Brain microvascular endothelial cell (primary cell): ENCODE data around the gene KCNK18.

Experiments used
- DNase-seq: peaks from one replicate; pipeline ENCODE4 v3.0.0-alpha.2; 2020
- H3K27ac ChIP-seq: fragments of 250-450 bp; sonication (Bioruptor Pico); 2 replicates; pipeline ENCODE4 v1.5.1; 2020; ENCODE audit warnings: mild to moderate bottlenecking, moderate library complexity
- H3K27me3 ChIP-seq: fragments of 250-450 bp; sonication (Bioruptor Pico); replicated peaks from 2 replicates; pipeline ENCODE4 v1.5.1; 2020; ENCODE audit warnings: mild to moderate bottlenecking
- H3K36me3 ChIP-seq: fragments of 250-450 bp; sonication (Bioruptor Pico); replicated peaks from 2 replicates; pipeline ENCODE4 v1.5.1; 2020; ENCODE audit warnings: mild to moderate bottlenecking
- H3K4me3 ChIP-seq: 2 replicates; pipeline ENCODE4 v1.5.1; 2011; ENCODE audit warnings: low read depth, mild to moderate bottlenecking, control low read depth, low read length, moderate library complexity
- CTCF ChIP-seq: IDR thresholded peaks from 2 replicates; pipeline ENCODE4 v1.5.1; 2011; ENCODE audit warnings: low read depth, mild to moderate bottlenecking, moderate library complexity, low read length, control low read depth, inconsistent platforms; ENCODE audit errors: missing control alignments
- in situ Hi-C: cut with HindIII; loops from 2 replicates; pipeline ENCODE4 v1.10.0; 2017; ENCODE audit warnings: low sequenced_read_pairs, low pct_ligation_motif_present

KCNK18 gene

GRCh38 chr10:117217196-117217761 lies 20.0 kb downstream of the KCNK18 start:
- in situ Hi-C loops = no loop called here
- TF ChIP-seq CTCF = no peak
- Histone ChIP-seq H3K36me3 (no peaks in the 10 kb centered on the region), H3K27me3 (peaks cover 5% of the 10 kb centered on the region), H3K4me3 (peak overlapping the region; percentile 49), H3K27ac (no peak overlapping the region)
- no peak for DNase-seq

GRCh38 chr10:117218654-117219053 lies 21.4 kb downstream of the KCNK18 start:
- no peaks in the 10 kb centered on the region for H3K36me3 ChIP-seq
- in situ Hi-C loops = no loop called here
- H3K27me3 ChIP-seq = peaks cover 5% of the 10 kb centered on the region
- H3K27ac ChIP-seq = no peak overlapping the region
- no peak overlapping the region for H3K4me3 ChIP-seq
- TF ChIP-seq CTCF = no peak
- DNase-seq = no peak

- H3K36me3 ChIP-seq = no peaks in the 10 kb centered on the region
- DNase-seq = peak; percentile 2
- H3K27ac ChIP-seq = no peak overlapping the region
- no peak for TF ChIP-seq CTCF
- in situ Hi-C loops = no loop called here
- H3K27me3 ChIP-seq = no peaks in the 10 kb centered on the region
- H3K4me3 ChIP-seq = no peak overlapping the region
Measured at GRCh38 chr10:117221156-117221711, 23.9 kb downstream of the KCNK18 start.

GRCh38 chr10:117222552-117222951 lies 25.3 kb downstream of the KCNK18 start:
- Histone ChIP-seq H3K27ac (no peak overlapping the region), H3K36me3 (no peaks in the 10 kb centered on the region), H3K4me3 (no peak overlapping the region), H3K27me3 (no peaks in the 10 kb centered on the region)
- TF ChIP-seq CTCF = no peak
- in situ Hi-C loops = no loop called here
- no peak for DNase-seq

GRCh38 chr10:117222976-117223692 lies 25.8 kb downstream of the KCNK18 start:
- Histone ChIP-seq H3K4me3 (no peak overlapping the region), H3K27ac (no peak overlapping the region), H3K27me3 (no peaks in the 10 kb centered on the region), H3K36me3 (no peaks in the 10 kb centered on the region)
- no peak for TF ChIP-seq CTCF
- DNase-seq = no peak
- in situ Hi-C loops = no loop called here
